HG03469 (cell line): Measurements from ENCODE around the gene PDE4D.

ENCODE experiments used
- ATAC-seq: cut with Tn5 transposase; IDR thresholded peaks from one replicate; pipeline ENCODE4 v1.9.1; 2021; ENCODE audit warnings: mild to moderate bottlenecking, moderate library complexity, moderate number of reproducible peaks; ENCODE audit not compliant: unreplicated experiment

The PDE4D gene

GRCh38 chr5:59276325-59276675 is 617.2 kb downstream of the PDE4D start:
- ATAC-seq, result no peak

- no peak for ATAC-seq
These were observed 617.8 kb downstream of the PDE4D start for GRCh38 chr5:59275510-59276324.

DNA sequence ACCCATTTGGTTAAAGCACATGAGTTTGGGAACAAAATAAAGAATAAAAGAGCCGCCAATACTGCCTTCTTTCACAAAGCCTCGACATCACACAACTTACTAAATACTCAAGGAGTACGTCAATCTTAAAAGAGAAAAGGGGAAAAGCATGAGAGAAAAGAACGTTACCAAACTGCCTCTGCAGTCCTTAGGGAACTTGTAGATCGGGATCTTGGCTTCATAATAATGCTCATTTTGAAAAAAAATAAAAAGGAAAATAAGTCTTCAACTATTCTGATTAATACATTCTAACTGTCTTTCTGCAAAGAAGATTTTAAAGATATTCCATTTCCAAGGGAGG is 618.4 kb downstream of the PDE4D start:
- ATAC-seq, result no peak

GRCh38 chr5:59274106-59274636 is 619.4 kb downstream of the PDE4D start:
- ATAC-seq, result no peak

- ATAC-seq, result no peak
These were observed 620.6 kb downstream of the PDE4D start for GRCh38 chr5:59272809-59273427.

DNA sequence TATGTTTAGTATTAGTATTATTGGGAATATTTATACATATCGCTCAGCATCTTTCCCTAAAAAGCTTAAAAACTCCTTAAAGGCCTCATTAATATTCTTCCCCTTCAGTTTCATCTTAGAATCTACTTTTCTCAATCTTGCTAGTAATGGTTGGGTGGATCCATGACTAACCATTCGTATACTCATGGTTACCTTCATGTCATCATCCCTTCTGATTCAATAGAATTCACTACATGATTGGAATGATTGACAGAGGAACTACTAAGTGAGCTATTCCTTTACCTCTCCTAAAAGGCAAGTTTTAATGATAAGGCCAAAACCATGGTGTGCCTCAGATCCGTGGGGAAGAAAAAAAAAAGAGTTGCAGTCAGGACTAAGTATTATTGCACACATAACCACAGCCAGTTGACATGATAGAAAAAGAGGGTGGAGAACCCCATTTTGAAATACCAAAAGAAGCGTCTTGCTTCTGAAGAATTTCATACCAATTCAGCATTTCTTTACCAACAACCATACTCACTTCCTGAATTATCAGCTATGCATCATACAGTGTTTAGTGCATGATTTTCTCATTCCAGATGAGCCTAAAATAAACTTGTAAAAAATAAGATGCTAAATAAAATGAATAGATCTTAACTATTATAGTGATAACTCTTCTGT is 624.6 kb downstream of the PDE4D start:
- ATAC-seq, result no peak

GRCh38 chr5:59267033-59267432 is 626.5 kb downstream of the PDE4D start:
- ATAC-seq, result no peak

- no peak for ATAC-seq
These were observed 627.1 kb downstream of the PDE4D start for GRCh38 chr5:59266410-59266809.

GRCh38 chr5:59264639-59265245 is 628.8 kb downstream of the PDE4D start:
- no peak for ATAC-seq

- no peak for ATAC-seq
These were observed 629.5 kb downstream of the PDE4D start for GRCh38 chr5:59264013-59264412.

DNA sequence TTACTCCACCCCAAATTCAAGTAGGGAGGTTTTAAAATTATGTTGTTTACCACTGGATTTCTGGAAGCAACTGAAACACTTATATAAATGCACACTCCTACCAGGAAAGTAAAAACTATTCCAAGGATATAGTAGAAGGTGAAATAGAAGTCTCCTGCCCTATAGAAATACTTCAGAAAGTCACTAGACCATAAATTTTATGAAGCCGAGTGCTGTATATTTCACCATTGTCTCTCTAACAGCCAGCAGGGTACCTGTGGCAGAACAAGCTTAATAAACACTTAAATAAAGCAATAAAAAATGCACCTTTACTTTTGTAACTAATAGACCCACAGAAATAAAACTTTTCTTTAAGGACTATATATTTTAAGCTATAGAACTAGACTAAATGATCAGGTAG is 631.6 kb downstream of the PDE4D start:
- ATAC-seq, result no peak

DNA sequence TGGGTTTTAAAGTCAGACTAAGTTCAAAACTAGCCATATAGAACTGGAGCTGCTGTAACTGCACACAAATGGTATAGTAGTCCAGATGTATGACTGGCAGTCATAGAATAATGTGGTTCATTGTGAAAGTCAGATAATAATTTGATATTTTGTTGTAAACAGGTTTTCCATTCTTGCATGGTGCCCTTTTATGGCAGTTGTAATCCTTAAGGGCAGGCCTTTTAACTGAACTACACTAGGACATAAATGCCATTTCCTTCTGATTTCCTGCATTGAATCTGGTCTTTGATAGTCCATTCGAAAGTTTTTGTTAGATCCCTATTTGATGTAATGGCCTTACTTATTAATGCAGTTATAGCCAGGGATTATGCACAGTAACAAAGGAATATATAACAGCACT is 632.6 kb downstream of the PDE4D start:
- no peak for ATAC-seq

- ATAC-seq, result no peak
These were observed 633.3 kb downstream of the PDE4D start for GRCh38 chr5:59260200-59260599.

DNA sequence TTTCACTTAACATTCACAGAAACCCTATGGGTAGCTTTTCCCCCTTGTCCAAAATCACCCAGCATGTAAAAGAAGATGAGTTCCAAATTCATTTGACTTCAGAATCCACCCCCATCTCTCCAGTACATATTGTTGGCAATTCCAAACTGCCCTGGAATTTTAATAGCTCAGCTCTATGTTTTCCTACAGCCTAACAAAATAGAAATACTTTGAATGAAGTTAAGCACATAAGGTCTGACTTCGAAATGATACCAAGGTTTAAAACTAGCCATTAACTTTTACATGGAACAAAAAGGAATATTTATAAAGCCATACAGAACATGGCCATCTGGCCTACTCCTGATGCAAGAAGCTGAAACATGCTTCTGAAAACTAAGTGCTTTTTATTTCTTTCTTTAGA is 634.3 kb downstream of the PDE4D start:
- no peak for ATAC-seq

- ATAC-seq, result no peak
These were observed 635.8 kb downstream of the PDE4D start for GRCh38 chr5:59257488-59258400.

DNA sequence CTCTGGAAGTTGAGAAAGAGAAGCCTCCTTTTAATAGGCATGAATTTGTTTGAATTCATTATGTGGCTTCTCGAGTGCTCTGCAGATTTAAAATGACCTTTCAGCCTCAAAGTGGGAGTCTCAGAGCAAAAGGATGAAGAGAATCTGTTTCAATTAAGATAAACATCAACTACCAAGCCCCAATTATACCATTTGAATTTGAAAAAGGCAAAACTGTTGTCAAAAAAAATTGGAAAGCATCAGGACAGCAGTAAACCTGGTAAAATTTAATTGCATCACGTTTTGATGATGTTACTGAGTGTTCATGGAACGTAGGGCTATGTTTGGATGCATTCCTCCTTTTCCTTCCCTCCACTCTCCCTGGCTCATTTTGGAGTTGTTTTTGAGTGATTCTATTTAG is 637.2 kb downstream of the PDE4D start:
- no peak for ATAC-seq

DNA sequence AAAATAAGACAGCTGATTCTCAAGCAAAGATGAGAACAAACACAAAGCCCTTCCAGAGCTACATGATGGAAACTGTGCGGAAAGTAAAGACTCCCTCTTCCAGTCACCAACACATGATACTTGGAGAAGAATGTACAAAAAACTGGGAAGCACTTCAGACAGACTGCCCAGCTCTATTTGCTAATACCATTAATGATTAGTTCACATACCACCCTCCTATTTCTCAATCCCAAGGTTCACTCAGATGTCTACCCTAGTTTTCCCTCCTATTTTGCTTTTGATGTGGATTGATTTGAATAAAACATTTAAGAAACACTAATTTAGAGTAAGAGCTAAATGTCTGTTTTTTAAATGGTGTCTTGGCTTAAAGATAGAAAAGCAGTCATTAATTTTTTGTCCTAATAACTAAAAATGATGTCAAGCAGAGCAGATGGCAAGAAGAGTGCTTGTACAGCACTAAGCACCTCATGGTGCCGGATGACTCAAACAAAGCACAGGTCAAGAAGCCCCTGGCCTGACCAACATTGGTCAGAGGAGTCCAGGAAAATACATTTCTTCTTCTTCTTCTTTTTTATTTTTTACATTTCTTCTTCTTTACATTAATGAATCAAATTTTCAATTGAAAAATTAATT is 639.4 kb downstream of the PDE4D start:
- ATAC-seq, result no peak

- no peak for ATAC-seq
These were observed 639.9 kb downstream of the PDE4D start for GRCh38 chr5:59253625-59254024.

- ATAC-seq, result no peak
These were observed 641.9 kb downstream of the PDE4D start for GRCh38 chr5:59251627-59252026.

DNA sequence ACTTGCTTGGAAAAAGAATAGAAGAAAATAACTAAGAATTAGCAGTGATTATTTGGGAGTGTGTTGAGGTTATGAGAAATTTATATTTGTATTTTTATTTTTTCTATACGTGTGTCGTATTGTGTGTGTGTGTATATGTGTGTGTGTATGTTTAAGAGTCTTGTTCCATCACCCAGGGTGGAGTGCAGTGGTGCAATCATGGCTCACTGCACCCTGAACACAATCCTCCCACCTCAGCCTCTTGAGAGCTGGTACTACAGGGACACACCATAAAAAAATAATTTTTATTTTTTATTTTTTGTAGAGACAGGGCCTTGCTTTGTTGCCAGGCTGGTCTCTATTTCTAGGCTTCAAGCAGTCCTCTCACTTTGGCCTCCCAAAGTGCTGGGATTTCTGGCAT is 643.8 kb downstream of the PDE4D start:
- ATAC-seq, result no peak
